Measurements from ENCODE around the gene PRKCA. TPM values are rescaled to one million over a fixed set of nuclear protein-coding genes. Genes with fewer than 3 reads are reported as not detected.

Gene PRKCA
- total RNA-seq, 1 donor from 2014 or later = 4.5 TPM

DNA sequence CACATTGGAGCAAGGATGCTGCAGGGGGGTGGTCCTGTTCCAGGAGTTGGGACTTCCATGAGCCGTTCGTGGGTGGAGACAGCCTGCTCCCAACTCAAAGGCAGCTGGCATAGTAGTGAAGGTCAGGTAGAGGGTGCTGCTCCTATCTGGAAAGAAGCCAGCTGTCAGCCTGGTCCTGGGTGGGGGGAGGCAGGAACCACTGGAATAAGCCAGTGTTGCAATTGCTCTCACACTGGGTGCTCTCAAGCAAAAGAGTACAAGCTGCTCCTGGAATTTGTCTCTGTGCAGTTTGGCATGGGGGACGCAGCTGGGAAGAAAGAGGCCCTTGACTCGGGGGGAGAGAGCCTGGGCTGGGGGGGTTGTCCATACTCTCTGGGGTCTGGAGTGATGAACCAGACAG is 541.2 kb downstream of the PRKCA start:
- ATAC-seq = no peak

DNA sequence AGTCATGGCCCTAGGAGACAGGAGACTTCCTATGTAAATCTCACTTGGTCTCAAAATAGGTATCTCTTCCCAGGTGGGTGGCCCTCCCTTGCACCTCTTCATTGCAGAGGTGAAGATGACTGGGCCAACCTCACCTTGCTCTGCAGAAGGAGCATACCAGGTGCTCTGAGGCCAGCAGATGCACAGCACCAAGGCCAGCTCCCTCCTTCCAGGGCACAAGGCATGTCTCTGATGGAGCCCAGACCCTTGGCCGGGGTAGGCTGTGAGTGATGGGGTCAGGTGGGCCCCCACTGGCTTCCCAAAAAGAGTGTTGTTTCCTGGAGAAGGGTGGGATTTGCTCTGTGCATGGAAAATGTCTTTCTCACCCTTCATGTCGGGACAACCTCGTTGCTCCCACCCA is 545.3 kb downstream of the PRKCA start:
- no peak for ATAC-seq

DNA sequence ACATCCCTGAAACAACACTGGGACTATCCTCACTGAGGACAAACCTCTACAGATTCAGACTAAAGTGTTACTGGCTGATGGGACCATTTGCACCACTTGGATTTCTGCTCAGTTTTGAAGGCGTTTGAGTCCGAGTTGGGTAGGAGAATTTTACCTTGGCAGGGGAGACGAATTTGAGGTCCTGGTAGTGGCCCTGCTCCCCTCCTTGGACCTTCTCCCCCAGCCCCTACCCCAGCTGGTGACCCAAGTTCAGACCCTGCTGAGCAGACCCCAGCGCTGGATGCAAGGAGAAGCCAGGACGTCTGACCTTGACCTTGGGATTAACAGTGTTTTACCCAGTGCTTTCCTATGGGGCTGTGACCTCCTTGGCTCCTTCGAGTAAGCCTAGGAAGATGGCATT is 546.1 kb downstream of the PRKCA start:
- no peak for ATAC-seq

DNA sequence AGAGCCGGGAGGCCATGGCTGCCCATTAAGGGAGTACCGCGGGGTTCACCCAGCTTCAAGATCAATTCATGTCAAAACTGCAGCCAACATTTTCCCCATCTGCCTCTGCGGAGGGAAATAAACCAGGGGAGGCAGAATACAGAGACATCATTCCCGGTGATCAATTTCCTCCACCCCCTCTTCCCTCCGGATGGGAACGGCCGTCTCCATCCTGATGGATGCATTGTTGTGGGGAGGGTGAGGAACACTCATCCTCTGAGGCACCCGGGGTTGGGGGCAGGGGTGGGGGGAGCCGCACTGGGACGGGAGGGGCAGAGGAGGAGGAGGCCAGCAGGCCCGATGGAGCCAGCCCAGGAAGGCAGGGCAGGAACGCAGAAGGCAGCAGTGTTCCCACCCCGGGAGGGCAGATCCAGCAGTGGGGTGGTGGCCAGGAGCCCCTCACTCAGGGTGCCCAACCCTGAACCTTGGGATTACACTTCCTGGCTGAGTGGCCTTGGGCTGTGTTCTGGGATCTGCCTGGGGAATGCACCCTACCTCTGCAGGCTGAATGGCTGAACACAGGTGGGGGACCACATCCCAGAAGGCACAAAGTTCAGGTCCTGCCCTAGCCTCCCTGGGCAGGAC is 546.7 kb downstream of the PRKCA start:
- no peak for ATAC-seq

DNA sequence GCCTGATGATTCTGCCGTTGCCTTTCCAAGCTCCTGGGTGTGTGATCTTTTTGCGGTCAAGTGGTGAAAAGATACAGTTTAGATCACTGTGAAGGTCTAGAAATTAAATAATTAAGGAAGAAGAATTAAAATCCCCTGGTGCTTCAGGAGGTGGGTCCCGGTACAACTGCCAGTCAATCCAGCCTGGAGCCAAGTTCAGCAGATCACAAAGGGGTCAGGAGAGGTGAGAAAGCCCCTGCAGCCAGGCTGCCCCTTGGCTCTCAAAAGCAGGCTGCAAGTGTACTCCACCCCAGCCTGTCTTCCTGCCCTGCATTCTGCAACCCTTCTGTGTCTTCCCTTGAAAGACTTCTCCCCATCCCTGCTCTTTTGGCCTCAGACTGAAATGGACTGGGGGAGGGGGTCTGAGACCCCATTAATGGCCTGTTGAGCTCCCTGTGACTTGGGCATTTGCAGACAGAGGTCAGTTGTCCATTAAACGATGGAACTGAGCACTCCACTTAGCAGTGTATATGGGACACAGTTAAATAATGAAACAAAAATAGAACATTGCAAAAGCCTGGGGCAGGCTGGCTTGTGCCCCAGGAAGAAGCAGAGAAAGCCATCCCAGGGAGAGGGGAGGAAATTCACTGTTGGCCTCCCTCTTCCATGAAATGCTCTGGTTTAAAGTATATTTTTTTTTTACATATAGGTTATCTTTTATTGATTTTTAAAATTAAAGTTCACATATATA is 547.6 kb downstream of the PRKCA start:
- ATAC-seq = no peak

DNA sequence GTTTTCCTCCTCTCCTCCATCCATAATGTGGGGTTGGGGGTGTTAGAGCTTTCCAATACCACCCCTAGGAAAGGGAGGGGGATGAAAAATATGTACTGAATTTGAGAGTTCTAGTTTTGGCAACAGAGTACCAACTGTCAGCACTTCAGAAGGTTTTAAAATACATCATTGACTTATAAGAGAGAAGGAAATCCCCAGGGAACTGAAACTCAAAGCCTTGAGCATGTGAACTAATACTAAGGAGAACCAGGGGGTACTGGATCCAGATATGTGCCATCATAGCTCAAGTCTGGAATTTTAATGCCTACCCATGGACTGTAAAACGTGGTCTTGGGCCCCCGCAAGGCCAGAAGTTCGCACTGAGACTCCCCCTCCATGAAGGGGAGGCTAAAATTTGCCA is 548.3 kb downstream of the PRKCA start:
- no peak for ATAC-seq

DNA sequence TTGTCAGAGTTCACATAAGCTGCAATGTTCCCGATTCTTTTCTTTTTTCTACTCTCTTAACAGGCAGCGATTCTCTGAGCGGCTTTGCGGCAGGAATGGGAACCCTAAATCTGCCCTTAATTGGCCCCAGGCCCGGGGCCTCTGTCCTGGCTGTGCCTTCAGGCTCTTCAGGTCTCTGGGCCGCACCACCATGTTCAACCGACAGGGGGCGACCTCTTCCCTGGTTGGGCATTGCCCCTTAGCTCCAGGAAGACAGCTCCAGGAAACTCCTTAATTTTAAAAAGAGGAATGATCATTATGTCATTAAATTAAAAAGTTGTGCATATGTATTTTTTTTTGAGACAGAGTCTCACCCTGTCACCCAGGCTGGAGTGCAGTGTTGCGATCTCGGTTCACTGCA is 552.8 kb downstream of the PRKCA start:
- ATAC-seq = no peak

DNA sequence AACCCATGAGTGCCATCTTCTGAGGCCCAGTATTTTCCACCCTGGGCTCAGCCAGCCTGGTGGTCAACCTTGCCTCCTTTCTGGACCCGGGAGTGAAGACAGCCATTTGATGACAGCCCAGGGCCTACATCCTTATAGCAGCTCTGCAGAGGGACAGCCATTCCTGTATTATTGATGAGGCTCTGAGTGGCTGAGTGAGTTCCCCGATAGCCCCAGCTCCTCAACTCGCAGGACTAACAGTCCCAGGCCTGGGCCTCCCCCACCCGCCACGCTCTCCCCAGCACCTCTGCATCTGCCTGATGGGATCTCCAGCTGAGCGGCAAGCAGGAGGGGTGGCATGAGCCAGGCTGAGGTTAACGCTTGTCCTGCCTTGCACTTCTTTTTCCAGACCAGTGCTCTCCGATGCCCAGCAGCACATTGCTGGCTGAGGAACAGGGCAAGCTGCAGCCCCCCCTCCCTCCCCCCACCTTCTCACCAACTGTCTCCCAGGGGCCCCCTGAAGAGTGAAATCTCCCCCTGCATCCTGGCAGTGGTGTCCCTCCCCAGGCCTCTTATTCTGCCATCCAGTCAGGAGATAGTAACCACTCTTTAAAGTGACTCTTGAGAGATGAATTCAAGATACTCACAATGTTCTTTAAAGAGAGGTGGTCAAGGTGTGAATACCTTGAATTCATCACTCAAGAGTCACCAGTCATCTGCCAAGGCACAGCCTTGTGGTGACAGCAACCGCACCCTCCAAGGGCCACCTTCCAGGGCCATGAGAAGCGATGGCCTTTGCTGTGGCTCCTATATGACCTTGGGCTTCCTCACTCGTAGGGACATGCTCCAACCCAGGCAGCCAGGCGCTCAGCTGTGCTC is 556.0 kb downstream of the PRKCA start:
- no peak for ATAC-seq

DNA sequence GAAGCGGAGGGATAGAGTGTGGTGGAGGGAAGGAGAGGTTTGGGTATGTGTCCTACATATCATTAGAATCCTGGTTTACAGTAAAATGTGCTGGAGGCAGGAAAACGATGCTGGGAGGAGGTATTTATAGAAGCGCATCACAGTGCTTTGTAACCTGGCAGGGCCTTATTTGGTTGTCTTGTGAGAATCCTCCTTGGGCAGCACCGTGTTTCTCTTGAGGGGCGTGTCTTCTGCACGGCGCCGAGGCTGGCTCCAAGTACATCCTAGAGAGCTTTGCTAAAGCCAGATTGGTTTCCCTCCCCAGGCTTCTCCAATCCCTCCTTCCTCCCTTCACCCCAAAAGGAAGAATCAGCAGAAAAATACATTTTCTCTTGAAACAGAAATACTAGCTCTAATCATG is 556.9 kb downstream of the PRKCA start:
- ATAC-seq = no peak

DNA sequence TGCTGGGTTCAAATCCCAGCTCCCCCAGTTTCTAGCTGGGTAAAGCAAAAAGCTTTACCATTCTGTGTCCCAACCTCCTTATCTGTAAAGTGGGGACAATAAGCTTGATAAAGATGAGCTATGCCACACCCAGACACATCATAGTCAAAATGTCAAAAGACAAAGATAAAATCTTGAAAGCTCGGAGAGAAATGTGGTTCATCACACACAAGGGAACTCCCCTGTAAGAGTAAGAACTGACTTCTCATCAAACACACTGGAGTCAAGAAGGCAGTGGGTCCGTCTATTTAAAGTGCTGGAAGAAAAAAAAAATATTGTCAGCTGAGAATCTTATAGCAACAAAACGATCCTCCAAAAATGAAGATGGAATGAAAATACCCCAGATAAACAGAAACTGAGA is 557.8 kb downstream of the PRKCA start:
- no peak for ATAC-seq

Other genes with a start within 250 kb of the PRKCA start
- 3.7 TPM for gene CEP112, start 110.5 kb upstream of the PRKCA start, total RNA-seq
- 0.24 TPM for gene APOH, start 73.2 kb upstream of the PRKCA start, total RNA-seq